HEK293 (cell line): Measurements from ENCODE around the gene FAM13B.

Experiments used
- GLI2 ChIP-seq: fragments of 450-650 bp; formaldehyde crosslinking; IDR thresholded peaks from 2 replicates; pipeline ENCODE4; 2017; ENCODE audit warnings: missing biosample characterization, missing genetic modification characterization, low read depth, borderline replicate concordance
- HIC1 ChIP-seq: fragments of 450-650 bp; formaldehyde crosslinking; IDR thresholded peaks from 2 replicates; pipeline ENCODE4 v1.5.1; 2016; ENCODE audit warnings: missing biosample characterization, missing genetic modification characterization
- HOXC10 ChIP-seq: sonication (generic); formaldehyde crosslinking; IDR thresholded peaks from 2 replicates; pipeline ENCODE4 v1.8.1; 2023; ENCODE audit warnings: mild to moderate bottlenecking, missing genetic modification reagents
- KLF7 ChIP-seq: fragments of 450-650 bp; formaldehyde crosslinking; IDR thresholded peaks from 2 replicates; pipeline ENCODE4 v1.5.1; 2016; ENCODE audit warnings: missing biosample characterization, missing genetic modification characterization, borderline replicate concordance
- KLF9 ChIP-seq: fragments of 450-650 bp; formaldehyde crosslinking; IDR thresholded peaks from 2 replicates; pipeline ENCODE4 v1.5.1; 2016; ENCODE audit warnings: missing biosample characterization, missing genetic modification characterization, low read depth
- OSR2 ChIP-seq: fragments of 450-650 bp; formaldehyde crosslinking; IDR thresholded peaks from 2 replicates; pipeline ENCODE4 v1.5.1; 2016; ENCODE audit warnings: missing biosample characterization, missing genetic modification characterization
- SALL2 ChIP-seq: fragments of 450-650 bp; formaldehyde crosslinking; IDR thresholded peaks from 2 replicates; pipeline ENCODE4 v1.5.0; 2017; ENCODE audit warnings: missing biosample characterization, mild to moderate bottlenecking, missing genetic modification characterization, borderline replicate concordance
- WT1 ChIP-seq: fragments of 450-650 bp; formaldehyde crosslinking; IDR thresholded peaks from 2 replicates; pipeline ENCODE4 v1.5.1; 2016; ENCODE audit warnings: missing biosample characterization, missing genetic modification characterization
- ZBTB1 ChIP-seq: fragments of 450-650 bp; formaldehyde crosslinking; IDR thresholded peaks from 2 replicates; pipeline ENCODE4 v1.5.1; 2016; ENCODE audit warnings: missing biosample characterization, missing genetic modification characterization
- ZBTB10 ChIP-seq: fragments of 450-650 bp; formaldehyde crosslinking; IDR thresholded peaks from 2 replicates; pipeline ENCODE4 v1.5.1; 2016; ENCODE audit warnings: missing biosample characterization, missing genetic modification characterization
- ZIC2 ChIP-seq: fragments of 450-650 bp; formaldehyde crosslinking; IDR thresholded peaks from 2 replicates; pipeline ENCODE4 v1.5.1; 2016; ENCODE audit warnings: missing biosample characterization, missing genetic modification characterization
- ZNF10 ChIP-seq: fragments of 450-650 bp; formaldehyde crosslinking; IDR thresholded peaks from 2 replicates; pipeline ENCODE4 v1.5.1; 2017; ENCODE audit warnings: missing biosample characterization, missing genetic modification characterization
- ZNF148 ChIP-seq: fragments of 450-650 bp; formaldehyde crosslinking; IDR thresholded peaks from 2 replicates; pipeline ENCODE4 v1.5.0; 2017; ENCODE audit warnings: missing biosample characterization, missing genetic modification characterization, borderline replicate concordance
- ZNF184 ChIP-seq: fragments of 450-650 bp; IDR thresholded peaks from 2 replicates; pipeline ENCODE4 v1.5.1; 2018; ENCODE audit warnings: missing biosample characterization, mild to moderate bottlenecking, missing genetic modification characterization
- ZNF23 ChIP-seq: fragments of 450-650 bp; formaldehyde crosslinking; IDR thresholded peaks from 2 replicates; pipeline ENCODE4 v1.5.1; 2016; ENCODE audit warnings: missing biosample characterization, missing genetic modification characterization, borderline replicate concordance
- ZNF239 ChIP-seq: fragments of 450-650 bp; formaldehyde crosslinking; IDR thresholded peaks from 2 replicates; pipeline ENCODE4 v1.5.1; 2016; ENCODE audit warnings: missing biosample characterization, missing genetic modification characterization
- ZNF274 ChIP-seq, 2 experiments: fragments of 200-500 bp in 1 of 2; fragments of 450-650 bp in 1 of 2; sonication (Bioruptor generic) in 1 of 2; formaldehyde crosslinking in 1 of 2; IDR thresholded peaks; 2 replicates each; pipeline versions ENCODE4 v1.5.1 to v1.6.1; 2014 to 2016; ENCODE audit warnings: borderline replicate concordance in 1 of 2, inconsistent platforms in 1 of 2, low read length in 1 of 2, missing biosample characterization in 1 of 2, missing genetic modification characterization in 1 of 2
- ZNF324 ChIP-seq: fragments of 450-650 bp; formaldehyde crosslinking; IDR thresholded peaks from 2 replicates; pipeline ENCODE4 v1.5.1; 2016; ENCODE audit warnings: missing biosample characterization, missing genetic modification characterization
- ZNF398 ChIP-seq: fragments of 450-650 bp; formaldehyde crosslinking; IDR thresholded peaks from 2 replicates; pipeline ENCODE4 v1.5.1; 2017; ENCODE audit warnings: missing biosample characterization, missing genetic modification characterization
- ZNF48 ChIP-seq: fragments of 450-650 bp; formaldehyde crosslinking; IDR thresholded peaks from 2 replicates; pipeline ENCODE4 v1.5.1; 2016; ENCODE audit warnings: missing biosample characterization, missing genetic modification characterization
- ZNF558 ChIP-seq: fragments of 450-650 bp; formaldehyde crosslinking; IDR thresholded peaks from 2 replicates; pipeline ENCODE4 v1.5.1; 2016; ENCODE audit warnings: missing biosample characterization, missing genetic modification characterization
- ZNF561 ChIP-seq: fragments of 450-650 bp; IDR thresholded peaks from 2 replicates; pipeline ENCODE4 v1.5.1; 2018; ENCODE audit warnings: missing biosample characterization, missing genetic modification characterization, borderline replicate concordance
- ZNF707 ChIP-seq: fragments of 450-650 bp; formaldehyde crosslinking; IDR thresholded peaks from 2 replicates; pipeline ENCODE4 v1.5.1; 2016; ENCODE audit warnings: missing biosample characterization, missing genetic modification characterization
- ZNF776 ChIP-seq: fragments of 450-650 bp; formaldehyde crosslinking; IDR thresholded peaks from 2 replicates; pipeline ENCODE4 v1.5.0; 2017; ENCODE audit warnings: missing biosample characterization, missing genetic modification characterization, borderline replicate concordance
- ZNF830 ChIP-seq: fragments of 450-650 bp; IDR thresholded peaks from 2 replicates; pipeline ENCODE4 v1.5.0; 2018; ENCODE audit warnings: missing biosample characterization, missing genetic modification characterization, low read depth, mild to moderate bottlenecking, moderate library complexity
- ZNF837 ChIP-seq: fragments of 450-650 bp; formaldehyde crosslinking; IDR thresholded peaks from 2 replicates; pipeline ENCODE4 v1.5.1; 2016; ENCODE audit warnings: missing biosample characterization, missing genetic modification characterization
- ZNF843 ChIP-seq: fragments of 450-650 bp; formaldehyde crosslinking; IDR thresholded peaks from 2 replicates; pipeline ENCODE4 v1.5.1; 2016; ENCODE audit warnings: missing biosample characterization, missing genetic modification characterization
- ZSCAN4 ChIP-seq: fragments of 450-650 bp; formaldehyde crosslinking; IDR thresholded peaks from 2 replicates; pipeline ENCODE4 v1.5.1; 2017; ENCODE audit warnings: missing biosample characterization, missing genetic modification characterization

Gene FAM13B

GRCh38 chr5:137888863-137889759 lies 143.8 kb downstream of the FAM13B start, which contains the start of gene PKD2L2 (continued):
- TF ChIP-seq ZNF148 (tag by site-specific recombination) = no peak
- 0 out of 2 replicates have a peak, but pooled peaks have one; percentile 51 for TF ChIP-seq HIC1
- TF ChIP-seq WT1 (tag by site-specific recombination) = no peak
- peak; percentile 58; the same call in 1 of the 2 replicates for TF ChIP-seq ZNF184 (tag by site-specific recombination)
- TF ChIP-seq ZNF48 (tag by site-specific recombination) = no peak
- TF ChIP-seq ZNF837 (tag by site-specific recombination) = peak; percentile 99
- TF ChIP-seq KLF7 (tag by site-specific recombination) = no peak
- no peak for TF ChIP-seq ZNF843 (tag by site-specific recombination)
- peak; percentile 26; the same call in 1 of the 2 replicates for TF ChIP-seq KLF9 (tag by site-specific recombination)
- no peak for TF ChIP-seq ZNF776
- TF ChIP-seq ZSCAN4 (tag by site-specific recombination) = no peak
- TF ChIP-seq ZNF707 (tag by site-specific recombination) = no peak
- TF ChIP-seq ZNF23 = 0 out of 2 replicates have a peak, but pooled peaks have one; percentile 32
- TF ChIP-seq SALL2 = no peak
- TF ChIP-seq ZIC2 = no peak
- peak; percentile 71 for TF ChIP-seq ZNF324 (tag by site-specific recombination)
- TF ChIP-seq ZNF239 (tag by site-specific recombination) = 0 out of 2 replicates have a peak, but pooled peaks have one; percentile 32
- no peak for TF ChIP-seq ZNF830 (tag by site-specific recombination)
- no peak for TF ChIP-seq ZBTB10 (tag by site-specific recombination)
- peak; percentile 97 for TF ChIP-seq ZNF561 (tag by site-specific recombination)
- TF ChIP-seq HOXC10 (CRISPR knock-in tag) = no peak
- 0 out of 2 replicates have a peak, but pooled peaks have one; percentile 8 for TF ChIP-seq OSR2 (tag by site-specific recombination)
- no peak for TF ChIP-seq ZNF10
- TF ChIP-seq ZNF274 (IDR thresholded peaks at IDR 0.05; ENCODE audit: low read length) = no peak
- TF ChIP-seq ZNF274 (tag by site-specific recombination; IDR thresholded peaks at IDR 0.05; ENCODE audit: borderline replicate concordance) = no peak
- TF ChIP-seq ZBTB1 = 0 out of 2 replicates have a peak, but pooled peaks have one; percentile 48
- TF ChIP-seq GLI2 (tag by site-specific recombination) = no peak
- TF ChIP-seq ZNF398 (tag by site-specific recombination) = peak; percentile 42
- TF ChIP-seq ZNF558 (tag by site-specific recombination) = no peak
